Measurements from ENCODE around the gene MTX2. TPM values are rescaled to one million over a fixed set of nuclear protein-coding genes. Genes with fewer than 3 reads are reported as not detected.

The MTX2 gene
- total RNA-seq, 4 donors from 2014 or later, result 18.4 to 24.5 (median 21.4) TPM

GRCh38 chr2:176385838-176386237 lies 116.6 kb downstream of the MTX2 start:
- no peak for TF ChIP-seq CTCF (IDR thresholded peaks at IDR 0.05; ENCODE audit: low read depth)

Other genes starting within 250 kb of the MTX2 start
- under 1 TPM in 1 of 4 donors, not detected in 3; 0.16 TPM for gene EVX2, start 185.5 kb upstream of the MTX2 start, total RNA-seq
- 1 to 10 TPM in 1 of 4 donors, not detected in 3; 1.1 TPM for gene HOXD13, start 176.7 kb upstream of the MTX2 start, total RNA-seq
- not detected for gene HOXD12, start 169.6 kb upstream of the MTX2 start, total RNA-seq
- not detected for gene HOXD11, start 162.2 kb upstream of the MTX2 start, total RNA-seq
- under 1 TPM in 2 of 4 donors, not detected in 2; 0.17 to 0.66 TPM for gene HOXD10, start 152.7 kb upstream of the MTX2 start, total RNA-seq
- gene HOXD9, start 146.7 kb upstream of the MTX2 start, total RNA-seq, result 1 to 10 TPM; 1.9 to 6.4 (median 3.7) TPM
- gene HOXD8, start 139.7 kb upstream of the MTX2 start, total RNA-seq, result 10 to 100 TPM in 3 of 4 donors, 1 to 10 TPM in 1; 8.0 to 24.5 (median 14.4) TPM
- 10 to 100 TPM in 1 of 4 donors, 1 to 10 TPM in 3; 1.5 to 20.7 (median 6.4) TPM for gene HOXD4, start 117.9 kb upstream of the MTX2 start, total RNA-seq
- 10 to 100 TPM in 1 of 4 donors, 1 to 10 TPM in 3; 1.3 to 23.0 (median 3.6) TPM for gene HOXD3, start 112.1 kb upstream of the MTX2 start, total RNA-seq
- gene HOXD1, start 80.8 kb upstream of the MTX2 start, total RNA-seq, result 1 to 10 TPM in 2 of 4 donors, under 1 TPM in 2; 0.38 to 2.1 (median 1.1) TPM

Data from subcutaneous adipose tissue (tissue), 4 donors.